HG03095 (cell line): ENCODE results near the gene IGF1R.

ENCODE experiments used
- ATAC-seq: cut with Tn5 transposase; IDR thresholded peaks from one replicate; pipeline ENCODE4 v1.9.1; 2021; ENCODE audit warnings: moderate library complexity; ENCODE audit not compliant: unreplicated experiment

The IGF1R gene

GRCh38 chr15:98700519-98700918 lies 52.2 kb downstream of the IGF1R start:
- no peak for ATAC-seq

- no peak for ATAC-seq
These were observed 54.9 kb downstream of the IGF1R start for GRCh38 chr15:98703126-98703685.

- no peak for ATAC-seq
These were observed 56.7 kb downstream of the IGF1R start for GRCh38 chr15:98705070-98705469.

- no peak for ATAC-seq
These were observed 58.0 kb downstream of the IGF1R start for GRCh38 chr15:98706387-98706786.

- no peak for ATAC-seq
These were observed 58.6 kb downstream of the IGF1R start for GRCh38 chr15:98706986-98707385.

GRCh38 chr15:98708037-98708590 lies 59.8 kb downstream of the IGF1R start:
- no peak for ATAC-seq

- no peak for ATAC-seq
These were observed 63.5 kb downstream of the IGF1R start for GRCh38 chr15:98711810-98712209.

- ATAC-seq, result no peak
These were observed 64.7 kb downstream of the IGF1R start for GRCh38 chr15:98712845-98713584.

GRCh38 chr15:98713585-98714001 lies 65.3 kb downstream of the IGF1R start:
- ATAC-seq, result no peak

GRCh38 chr15:98714922-98715321 lies 66.6 kb downstream of the IGF1R start:
- ATAC-seq, result no peak

- no peak for ATAC-seq
These were observed 67.1 kb downstream of the IGF1R start for GRCh38 chr15:98715401-98715800.

- no peak for ATAC-seq
These were observed 67.6 kb downstream of the IGF1R start for GRCh38 chr15:98715890-98716443.

- ATAC-seq, result no peak
These were observed 69.0 kb downstream of the IGF1R start for GRCh38 chr15:98717371-98717770.

- ATAC-seq, result no peak
These were observed 69.6 kb downstream of the IGF1R start for GRCh38 chr15:98717942-98718341.

- ATAC-seq, result no peak
These were observed 70.2 kb downstream of the IGF1R start for GRCh38 chr15:98718426-98719136.

- ATAC-seq, result no peak
These were observed 70.9 kb downstream of the IGF1R start for GRCh38 chr15:98719137-98719740.

GRCh38 chr15:98720031-98720430 lies 71.7 kb downstream of the IGF1R start:
- no peak for ATAC-seq

- no peak for ATAC-seq
These were observed 72.5 kb downstream of the IGF1R start for GRCh38 chr15:98720577-98721565.

- ATAC-seq, result no peak
These were observed 73.9 kb downstream of the IGF1R start for GRCh38 chr15:98722209-98722608.

GRCh38 chr15:98722645-98723044 lies 74.3 kb downstream of the IGF1R start:
- ATAC-seq, result no peak
